OCI-LY7 (cell line): ENCODE data around the gene FLAD1. TPM values are rescaled to one million over a fixed set of nuclear protein-coding genes. Genes with fewer than 3 reads are reported as not detected.

Experiments used
- BruUV-seq: library from RNA; stranded (reverse); fragments of 400-500 nt; replicated peaks from 2 replicates; lab custom pipeline; 2021; lab: Mats Ljungman, UMichigan
- CTCF ChIA-PET: fragments of 300-600 bp; sonication (Branson Sonifier 250); formaldehyde crosslinking; loops from one replicate; lab custom pipeline; 2022; ENCODE audit warnings: antibody characterized with exemption; ENCODE audit not compliant: unreplicated experiment; lab: Charles Lee
- POLR2A ChIA-PET: fragments of 300-600 bp; sonication (Branson Sonifier 250); formaldehyde crosslinking; loops from one replicate; lab custom pipeline; 2022; ENCODE audit warnings: antibody characterized with exemption; lab: Charles Lee
- DNase-seq: peaks from one replicate; pipeline ENCODE4 v3.0.0-alpha.2; 2015; ENCODE audit warnings: low spot score
- H2AFZ ChIP-seq: fragments of 200-600 bp; sonication (generic), shearing (Covaris generic); 2 replicates; pipeline ENCODE4 v1.6.1; 2014; ENCODE audit warnings: mild to moderate bottlenecking, antibody characterized with exemption, low read length, moderate library complexity
- H3K27ac ChIP-seq: fragments of 200-600 bp; sonication (generic); 2 replicates; pipeline ENCODE4 v1.5.1; 2014; ENCODE audit warnings: mixed run types, low read depth, mild to moderate bottlenecking, moderate library complexity, low read length, inconsistent platforms; ENCODE audit not compliant: poor library complexity, severe bottlenecking
- H3K36me3 ChIP-seq: fragments of 200-600 bp; sonication (generic); 2 replicates; pipeline ENCODE4 v1.6.1; 2014; ENCODE audit warnings: mild to moderate bottlenecking, antibody characterized with exemption, low read length, moderate library complexity, mixed read lengths; ENCODE audit not compliant: insufficient read depth
- H3K4me1 ChIP-seq: fragments of 200-600 bp; sonication (generic); 2 replicates; pipeline ENCODE4 v1.5.1; 2014; ENCODE audit warnings: mild to moderate bottlenecking, low read length; ENCODE audit not compliant: insufficient read depth, poor library complexity, severe bottlenecking
- H3K4me2 ChIP-seq: fragments of 200-600 bp; sonication (generic); 2 replicates; pipeline ENCODE4 v1.6.1; 2014; ENCODE audit warnings: mild to moderate bottlenecking, low read length
- H3K4me3 ChIP-seq: fragments of 200-600 bp; sonication (generic); 2 replicates; pipeline ENCODE4 v1.5.1; 2014; ENCODE audit warnings: mild to moderate bottlenecking, low read depth, low read length; ENCODE audit not compliant: poor library complexity, severe bottlenecking
- H3K79me2 ChIP-seq: fragments of 200-600 bp; sonication (generic); 2 replicates; pipeline ENCODE4 v1.6.1; 2016; ENCODE audit warnings: low read depth, mild to moderate bottlenecking, low read length, moderate library complexity, mixed read lengths; ENCODE audit not compliant: insufficient read depth
- H3K9me2 ChIP-seq: fragments of 200-600 bp; sonication (generic); 2 replicates; pipeline ENCODE4 v1.6.1; 2016; ENCODE audit warnings: mild to moderate bottlenecking, low read length, mixed read lengths; ENCODE audit not compliant: insufficient read depth
- H3K9me3 ChIP-seq: fragments of 200-600 bp; sonication (generic); 2 replicates; pipeline ENCODE4 v1.6.1; 2014; ENCODE audit warnings: mild to moderate bottlenecking, mixed run types, low read length, mixed read lengths
- H4K20me1 ChIP-seq: fragments of 200-600 bp; sonication (generic); 2 replicates; pipeline ENCODE4 v1.6.1; 2014; ENCODE audit warnings: mild to moderate bottlenecking, antibody characterized with exemption, low read length, moderate library complexity, mixed read lengths; ENCODE audit not compliant: insufficient read depth
- CTCF ChIP-seq: fragments of 200-600 bp; sonication (generic); conservative IDR thresholded peaks from 2 replicates; pipeline ENCODE4 v1.5.1; 2014; ENCODE audit warnings: mild to moderate bottlenecking, antibody characterized with exemption, low read length, moderate library complexity, mixed read lengths
- EZH2phosphoT487 ChIP-seq: fragments of 200-600 bp; sonication (generic); IDR thresholded peaks from 2 replicates; pipeline ENCODE4 v1.6.1; 2018; ENCODE audit warnings: low read depth, borderline replicate concordance, mild to moderate bottlenecking, mixed run types, antibody characterized with exemption, low read length, moderate library complexity, mixed read lengths
- intact Hi-C: fragments of 100-400 bp; cut with micrococcal nuclease; formaldehyde crosslinking; loops from one replicate; pipeline ENCODE4 v1.10.0; 2022; ENCODE audit not compliant: unreplicated experiment
- total RNA-seq, 2 experiments: library from RNA; depleted of rRNA in 1 of 2; stranded (reverse); fragments of >200 nt in 1 of 2; shearing (Covaris generic) in 1 of 2; gene quantifications; 2 replicates each; pipeline ENCODE4 v1.2.3, GENCODE V29; 2014 to 2022

The FLAD1 gene
- total RNA-seq, 2 experiments from 2014 or later, result 52.7 to 57.9 TPM

- Histone ChIP-seq H4K20me1 (no peaks in the 10 kb centered on the region), H3K4me2 (no peak overlapping the region), H3K4me1 (peaks cover 80% of the 10 kb centered on the region), H3K9me3 (no peaks in the 10 kb centered on the region), H3K27ac (peak overlapping the region; percentile 58), H3K36me3 (peaks cover 22% of the 10 kb centered on the region; the same call in 1 of the 2 replicates), H3K79me2 (no peaks in the 10 kb centered on the region), H3K4me3 (no peak overlapping the region), H2AFZ (no peak overlapping the region), H3K9me2 (no peaks in the 10 kb centered on the region)
- no peak for TF ChIP-seq CTCF
- no TSS peak for BruUV-seq
- ChIA-PET POLR2A (interaction anchor here (0.7 kb wide), 2 partner anchors 23 to 47 kb away, joined by 3 to 4 read pairs; no protein-coding TSS in a partner anchor), CTCF (no interaction called here)
- intact Hi-C loops, result no loop called here
- no peak for DNase-seq
Observed at GRCh38 chr1:155012026-155012546, 28.9 kb downstream of the FLAD1 start.

GRCh38 chr1:155012776-155013602 is 29.8 kb downstream of the FLAD1 start:
- Histone ChIP-seq H2AFZ (no peak overlapping the region), H3K4me2 (peak overlapping the region; percentile 62), H3K4me3 (no peak overlapping the region), H3K9me2 (no peaks in the 10 kb centered on the region), H3K79me2 (no peaks in the 10 kb centered on the region), H4K20me1 (no peaks in the 10 kb centered on the region), H3K36me3 (peaks cover 22% of the 10 kb centered on the region; the same call in 1 of the 2 replicates), H3K27ac (peak overlapping the region; percentile 58), H3K9me3 (no peaks in the 10 kb centered on the region), H3K4me1 (peaks cover 81% of the 10 kb centered on the region)
- no peak for DNase-seq
- ChIA-PET CTCF (no interaction called here), POLR2A (interaction anchor here (0.7 to 1.2 kb wide), 4 partner anchors 10 to 46 kb away, joined by 3 to 4 read pairs (median 4); no protein-coding TSS in a partner anchor)
- no TSS peak for BruUV-seq
- TF ChIP-seq EZH2phosphoT487 (no peak), CTCF (no peak)
- intact Hi-C loops, result no loop called here
